MG63 (cell line): ENCODE measurements around the gene TEX55. TPM values are rescaled to one million over a fixed set of nuclear protein-coding genes. Genes with fewer than 3 reads are reported as not detected.

Experiments
- DNase-seq: peaks from one replicate; pipeline ENCODE4 v3.0.0-alpha.2; 2020
- H3K27me3 ChIP-seq: fragments of 250-450 bp; sonication (Bioruptor Pico); 2 replicates; pipeline ENCODE4 v1.5.1; 2020; ENCODE audit warnings: mild to moderate bottlenecking, moderate library complexity
- H3K36me3 ChIP-seq: fragments of 250-450 bp; sonication (Bioruptor Pico); 2 replicates; pipeline ENCODE4 v1.5.1; 2020; ENCODE audit warnings: mild to moderate bottlenecking, moderate library complexity
- H3K4me3 ChIP-seq: fragments of 250-450 bp; sonication (Bioruptor Pico); 2 replicates; pipeline ENCODE4 v1.5.1; 2020; ENCODE audit warnings: mild to moderate bottlenecking, moderate library complexity
- H3K9me3 ChIP-seq: fragments of 250-450 bp; sonication (Bioruptor Pico); 2 replicates; pipeline ENCODE4 v1.5.1; 2020; ENCODE audit warnings: mild to moderate bottlenecking, moderate library complexity
- total RNA-seq: library from RNA; depleted of rRNA; stranded (reverse); fragments of >200 nt; shearing (Covaris generic); gene quantifications from 2 replicates; pipeline ENCODE4 v1.2.3, GENCODE V29; 2014; ENCODE audit warnings: low replicate concordance; rRNA removed

Gene TEX55
- total RNA-seq, 1 experiment from 2014 or later, result not detected

DNA sequence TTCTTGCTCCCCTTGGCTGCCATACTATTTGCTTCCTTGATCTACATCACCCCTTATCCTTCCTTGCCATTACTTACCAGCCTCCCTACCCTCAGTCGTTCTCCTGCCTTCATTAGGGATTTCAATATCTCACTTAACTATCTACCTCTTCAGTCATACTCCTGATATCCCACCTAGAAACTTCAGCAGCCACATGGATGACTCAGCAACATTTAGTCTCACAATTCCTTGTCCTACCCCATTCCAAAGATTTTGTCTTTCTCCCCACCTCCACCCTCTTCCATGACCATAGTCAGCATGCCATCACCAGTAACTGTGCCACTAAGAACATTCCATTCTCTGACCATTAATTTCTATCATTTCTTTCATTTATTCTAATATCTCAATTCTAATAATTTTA, 45.8 kb downstream of the TEX55 start:
- DNase-seq, result no peak
- no peaks in the 10 kb centered on the region; the same call in 1 of the 2 replicates for H3K27me3 ChIP-seq
- H3K36me3 ChIP-seq, result no peaks in the 10 kb centered on the region
- no peaks in the 10 kb centered on the region for H3K9me3 ChIP-seq
- H3K4me3 ChIP-seq, result no peak overlapping the region

DNA sequence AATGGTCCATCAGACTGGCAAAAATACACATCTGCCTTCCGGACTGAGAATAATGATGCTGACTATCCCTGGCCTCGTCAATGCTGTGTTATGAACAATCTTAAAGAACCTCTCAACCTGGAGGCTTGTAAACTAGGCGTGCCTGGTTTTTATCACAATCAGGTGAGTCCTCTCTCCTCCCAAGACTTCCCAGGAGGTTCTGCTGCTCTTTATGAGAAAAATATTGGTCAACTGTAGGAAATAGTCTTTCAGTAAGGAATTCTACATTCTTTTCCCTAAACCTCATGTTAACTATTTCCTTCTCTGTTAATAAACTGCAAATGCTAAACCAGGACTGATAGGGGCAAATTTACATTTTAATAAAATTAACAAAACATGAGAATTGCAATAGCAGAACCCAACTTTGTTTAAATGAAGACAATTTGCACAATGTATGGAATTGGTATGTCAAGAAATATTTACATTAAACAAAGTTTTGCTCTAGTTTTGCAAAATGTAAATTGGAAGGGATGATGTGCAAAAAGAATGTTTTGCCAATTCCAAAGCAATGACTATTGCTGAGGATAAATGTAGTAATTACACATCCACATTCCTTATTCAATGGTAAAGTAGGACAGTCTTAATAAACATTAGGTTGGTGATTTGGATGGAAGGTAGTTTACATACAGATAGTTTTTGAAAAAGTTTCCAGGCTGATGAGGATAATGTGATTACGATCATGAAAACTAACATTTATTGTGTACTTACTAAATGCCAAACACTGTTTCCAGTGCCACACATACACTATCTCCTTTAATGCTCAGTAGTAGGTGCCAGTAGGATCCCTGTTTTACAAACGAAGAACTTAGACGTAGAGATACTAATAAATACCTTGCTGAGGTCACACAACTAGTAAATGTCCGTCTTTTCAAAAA, 48.5 kb downstream of the TEX55 start:
- no peak for DNase-seq
- no peaks in the 10 kb centered on the region for H3K9me3 ChIP-seq
- no peaks in the 10 kb centered on the region for H3K36me3 ChIP-seq
- H3K4me3 ChIP-seq, result no peak overlapping the region
- no peaks in the 10 kb centered on the region; the same call in 1 of the 2 replicates for H3K27me3 ChIP-seq

DNA sequence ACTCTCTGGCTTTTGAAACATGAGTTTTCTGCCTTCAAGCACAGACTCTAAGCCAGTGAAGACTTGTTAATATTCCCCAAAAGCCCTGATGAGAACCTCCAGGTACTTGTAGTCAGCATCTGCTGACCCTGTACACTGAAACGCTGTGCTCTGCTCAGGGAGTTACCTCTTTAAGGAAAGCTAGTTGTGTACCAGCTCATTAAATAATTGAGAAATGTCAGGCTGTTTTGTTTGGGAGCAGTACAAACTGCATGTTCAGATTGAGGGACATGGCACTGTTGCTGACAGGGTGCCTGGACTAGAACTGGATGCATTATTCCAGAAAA, 49.1 kb downstream of the TEX55 start:
- no peak overlapping the region for H3K4me3 ChIP-seq
- H3K36me3 ChIP-seq, result no peaks in the 10 kb centered on the region
- H3K9me3 ChIP-seq, result no peaks in the 10 kb centered on the region
- no peaks in the 10 kb centered on the region; the same call in 1 of the 2 replicates for H3K27me3 ChIP-seq
- no peak for DNase-seq

DNA sequence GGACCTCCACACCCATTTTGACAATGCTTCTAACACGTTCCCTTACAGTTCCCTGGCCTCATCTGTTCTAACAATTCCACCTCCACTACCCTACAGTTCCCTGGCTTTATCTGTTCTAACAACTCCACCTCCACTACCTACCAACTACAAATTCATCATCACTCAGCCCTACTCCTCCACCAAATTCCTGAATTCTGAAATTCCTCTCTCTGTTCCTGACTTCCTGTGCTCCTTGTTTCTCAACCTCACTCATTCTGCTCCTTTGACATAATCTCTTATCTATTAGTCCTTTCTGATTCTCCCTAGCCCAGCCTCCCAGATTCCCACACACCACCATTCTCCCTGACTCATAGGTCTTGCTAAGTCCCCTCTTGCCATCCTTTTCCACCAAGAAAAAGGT, 49.9 kb downstream of the TEX55 start:
- H3K9me3 ChIP-seq, result no peaks in the 10 kb centered on the region
- no peak overlapping the region for H3K4me3 ChIP-seq
- no peaks in the 10 kb centered on the region; the same call in 1 of the 2 replicates for H3K27me3 ChIP-seq
- no peaks in the 10 kb centered on the region for H3K36me3 ChIP-seq
- DNase-seq, result no peak

Other genes with a start within 250 kb of the TEX55 start
- 0.20 TPM in 1 of 2 replicates, not detected in the other for gene IGSF11, start 111.3 kb upstream of the TEX55 start, total RNA-seq
- gene UPK1B, start 27.4 kb downstream of the TEX55 start, total RNA-seq, result not detected in 2 replicates
- gene B4GALT4, start 94.7 kb downstream of the TEX55 start, total RNA-seq, result 13.2 and 17.7 TPM in 2 replicates
- gene ARHGAP31, start 148.2 kb downstream of the TEX55 start, total RNA-seq, result 4.2 and 5.0 TPM in 2 replicates